Hepatocyte (in vitro differentiated cells): Measurements from ENCODE around the gene STRBP.

ENCODE experiments used
- EZH2 ChIP-seq: fragments of 200-600 bp; sonication (generic); IDR thresholded peaks from 2 replicates; pipeline ENCODE4 v1.6.1; 2016; ENCODE audit warnings: antibody characterized with exemption, mild to moderate bottlenecking, borderline replicate concordance
- EZH2phosphoT487 ChIP-seq: fragments of 200-600 bp; sonication (generic); IDR thresholded peaks from one replicate; pipeline ENCODE4 v1.6.1; 2018; ENCODE audit warnings: antibody characterized with exemption, mild to moderate bottlenecking, low read depth, moderate library complexity; ENCODE audit not compliant: unreplicated experiment, severe bottlenecking
- TF ChIP-seq, protein P1 (sequence below): fragments of 200-600 bp; sonication (generic); IDR thresholded peaks from 2 replicates; pipeline ENCODE4 v1.5.1; 2016; ENCODE audit warnings: antibody characterized with exemption, mild to moderate bottlenecking; ENCODE audit not compliant: poor library complexity

GRCh38 chr9:123105490-123105889 lies 162.9 kb downstream of the STRBP start:
- TF ChIP-seq, protein P1, sequence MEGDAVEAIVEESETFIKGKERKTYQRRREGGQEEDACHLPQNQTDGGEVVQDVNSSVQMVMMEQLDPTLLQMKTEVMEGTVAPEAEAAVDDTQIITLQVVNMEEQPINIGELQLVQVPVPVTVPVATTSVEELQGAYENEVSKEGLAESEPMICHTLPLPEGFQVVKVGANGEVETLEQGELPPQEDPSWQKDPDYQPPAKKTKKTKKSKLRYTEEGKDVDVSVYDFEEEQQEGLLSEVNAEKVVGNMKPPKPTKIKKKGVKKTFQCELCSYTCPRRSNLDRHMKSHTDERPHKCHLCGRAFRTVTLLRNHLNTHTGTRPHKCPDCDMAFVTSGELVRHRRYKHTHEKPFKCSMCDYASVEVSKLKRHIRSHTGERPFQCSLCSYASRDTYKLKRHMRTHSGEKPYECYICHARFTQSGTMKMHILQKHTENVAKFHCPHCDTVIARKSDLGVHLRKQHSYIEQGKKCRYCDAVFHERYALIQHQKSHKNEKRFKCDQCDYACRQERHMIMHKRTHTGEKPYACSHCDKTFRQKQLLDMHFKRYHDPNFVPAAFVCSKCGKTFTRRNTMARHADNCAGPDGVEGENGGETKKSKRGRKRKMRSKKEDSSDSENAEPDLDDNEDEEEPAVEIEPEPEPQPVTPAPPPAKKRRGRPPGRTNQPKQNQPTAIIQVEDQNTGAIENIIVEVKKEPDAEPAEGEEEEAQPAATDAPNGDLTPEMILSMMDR: no peak
- TF ChIP-seq EZH2: no peak
- no peak for TF ChIP-seq EZH2phosphoT487
